Right ventricle myocardium inferior (tissue), 1 donor: ENCODE data around the gene CYB561D2. TPM values are rescaled to one million over a fixed set of nuclear protein-coding genes. Genes with fewer than 3 reads are reported as not detected.

Source experiments
- ATAC-seq: fragments of 200-7000 bp; cut with Tn5 transposase; one replicate; pipeline ENCODE4 v1.9.1; 2020; ENCODE audit warnings: mild to moderate bottlenecking, moderate library complexity
- DNase-seq: peaks from one replicate; pipeline ENCODE4 v3.0.0; 2021; ENCODE audit errors: missing footprints
- intact Hi-C: fragments of 100-400 bp; cut with DNase I; formaldehyde crosslinking; loops from one replicate; pipeline ENCODE4 v1.11.0; 2022
- total RNA-seq: library from RNA; stranded (reverse); fragmentation: NEBNext Ultra II Directional; extraction: Animal tissue kit (Norgen Biotek cat#: 25700); gene quantifications from one replicate; pipeline ENCODE4 v1.2.1, GENCODE V29; 2021
- donor health status: DM: no; HTN: yes; CAD: no; lungs with severe emphysema.

Gene CYB561D2
- total RNA-seq, 1 donor from 2014 or later, result 6.3 TPM

DNA sequence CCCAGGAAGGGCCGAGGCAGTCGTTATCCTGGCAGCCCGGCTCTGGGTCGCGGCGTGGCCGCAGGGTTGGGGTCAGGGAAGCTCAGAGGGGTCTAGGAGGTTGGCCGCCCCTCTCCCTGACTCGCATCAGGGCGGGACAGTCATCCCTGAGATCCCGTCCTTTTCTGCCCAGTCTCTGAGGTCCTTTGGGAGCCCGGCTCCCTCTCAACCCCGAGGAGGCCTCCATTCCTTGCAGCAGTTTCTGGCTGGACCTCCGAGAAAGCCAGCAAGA, 28.6 kb upstream of the CYB561D2 start:
- ATAC-seq (no peak), DNase-seq (no peak)
- intact Hi-C loops, result no loop called here

- intact Hi-C loops, result no loop called here
- ATAC-seq (no peak), DNase-seq (peak; percentile 81)
These were observed 28.1 kb upstream of the CYB561D2 start, which contains the start of gene HYAL2 for GRCh38 chr3:50322386-50323091. Gene HYAL2 (minus strand): TSS chr3:50322745. CDS start chr3:50320489, 2,256 bp downstream.

GRCh38 chr3:50323092-50323600, 27.5 kb upstream of the CYB561D2 start:
- ATAC-seq (no peak), DNase-seq (peak; percentile 69)
- intact Hi-C loops, result no loop called here

- DNase-seq (no peak), ATAC-seq (peak; percentile 1)
- intact Hi-C loops, result loop anchor here (1.0 to 2.0 kb wide), 2 partner anchors 49 to 63 kb away; no protein-coding TSS in a partner anchor
These were observed 27.0 kb upstream of the CYB561D2 start for GRCh38 chr3:50323614-50324199.

DNA sequence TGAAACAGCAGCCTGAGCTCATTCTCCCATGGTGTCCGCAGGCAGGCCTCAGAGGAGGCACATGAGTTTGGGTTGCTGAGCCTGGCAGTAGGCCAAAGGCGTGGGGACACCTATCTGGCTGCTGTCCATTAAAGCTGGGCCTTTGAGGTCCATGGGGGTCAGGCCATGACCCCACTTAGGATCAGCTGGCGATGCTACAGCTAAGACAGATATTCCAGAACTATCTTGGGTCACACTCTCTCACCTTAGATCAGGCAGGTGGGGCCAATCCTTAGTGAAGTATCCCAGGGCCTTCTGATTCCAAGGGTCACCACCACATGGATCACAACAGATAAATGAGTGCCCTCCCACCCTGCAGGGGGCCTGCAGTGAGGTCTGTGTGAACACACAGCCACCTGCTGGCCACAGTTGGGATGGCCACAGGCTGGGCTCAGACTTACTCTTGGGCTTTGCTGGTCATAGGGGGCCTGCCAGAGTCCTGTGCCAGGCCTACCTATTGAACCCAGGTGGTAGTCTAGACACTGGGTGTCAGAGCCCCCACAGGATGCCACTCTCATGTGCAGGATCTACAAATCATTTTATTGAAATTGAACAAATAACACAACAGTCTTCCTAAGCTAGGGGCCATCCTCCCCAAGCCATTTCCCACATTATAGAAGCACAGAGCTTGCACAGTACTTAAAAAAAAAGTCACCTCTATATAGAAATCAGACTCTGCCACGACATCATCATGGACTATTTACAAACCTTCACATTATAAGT, 26.1 kb upstream of the CYB561D2 start:
- peak; percentile 91 for DNase-seq

DNA sequence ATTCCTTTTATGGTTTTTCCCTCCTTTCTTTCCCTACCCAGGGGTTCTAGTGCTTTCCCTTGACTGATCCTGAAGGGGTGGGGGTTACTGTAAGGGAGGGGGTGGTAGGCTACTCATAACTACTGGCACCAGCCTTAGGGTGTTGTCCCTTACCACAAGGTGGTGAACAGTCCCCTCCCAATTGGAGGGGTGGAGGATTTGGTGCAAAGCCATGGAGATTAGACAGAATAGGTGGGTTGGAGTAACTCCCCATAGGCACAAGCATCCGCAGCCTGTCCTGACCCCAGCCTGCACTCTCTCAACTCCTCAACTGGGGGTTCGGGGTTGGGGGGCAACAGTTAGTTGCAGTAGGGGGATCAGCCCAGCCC, 25.6 kb upstream of the CYB561D2 start:
- intact Hi-C loops, result loop anchor here (2.0 kb wide), 1 partner anchor 50 kb away; no protein-coding TSS in a partner anchor
- no peak for ATAC-seq

More for the DNA sequence above, 26.1 kb upstream of the CYB561D2 start:
- ATAC-seq, result peak; percentile 12
- intact Hi-C loops, result loop anchor here (1.0 to 2.0 kb wide), 2 partner anchors 50 to 64 kb away; no protein-coding TSS in a partner anchor

DNA sequence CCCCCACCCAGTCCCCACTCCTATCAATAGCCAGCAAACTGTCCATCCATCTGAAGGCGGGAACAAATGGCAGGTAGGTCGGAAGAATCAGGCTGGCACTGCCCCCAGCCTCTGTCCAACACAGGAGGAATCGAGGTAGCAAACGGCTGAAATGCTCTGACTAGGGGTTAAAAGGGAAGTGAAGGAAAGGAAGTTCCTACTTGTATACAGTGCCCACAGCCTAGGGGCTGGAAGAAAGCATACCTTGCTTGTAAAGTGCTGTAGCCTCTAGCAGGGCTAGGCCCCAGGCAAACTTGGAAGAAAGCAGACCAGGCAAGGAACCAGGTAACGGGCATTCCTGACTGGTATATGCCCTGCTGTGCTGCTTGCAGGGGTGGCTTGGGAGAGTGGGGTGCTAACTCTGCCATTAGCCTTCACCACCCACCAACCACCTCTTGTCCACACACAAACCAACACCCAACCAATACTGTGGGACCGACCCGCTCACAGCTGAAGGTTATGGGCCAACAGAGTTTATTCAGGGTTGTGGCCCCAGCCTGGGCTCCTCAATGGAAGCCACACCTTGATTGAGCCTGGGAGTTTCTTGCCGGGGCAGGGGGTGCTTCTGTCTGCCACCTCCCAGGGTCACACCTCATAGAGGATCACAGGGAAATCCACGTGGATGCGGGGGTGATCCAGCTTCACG, 25.0 kb upstream of the CYB561D2 start:
- ATAC-seq (no peak), DNase-seq (no peak)
- intact Hi-C loops, result loop anchor here (2.0 kb wide), 1 partner anchor 51 kb away; no protein-coding TSS in a partner anchor

More for the DNA sequence above, 25.6 kb upstream of the CYB561D2 start:
- DNase-seq, result no peak

DNA sequence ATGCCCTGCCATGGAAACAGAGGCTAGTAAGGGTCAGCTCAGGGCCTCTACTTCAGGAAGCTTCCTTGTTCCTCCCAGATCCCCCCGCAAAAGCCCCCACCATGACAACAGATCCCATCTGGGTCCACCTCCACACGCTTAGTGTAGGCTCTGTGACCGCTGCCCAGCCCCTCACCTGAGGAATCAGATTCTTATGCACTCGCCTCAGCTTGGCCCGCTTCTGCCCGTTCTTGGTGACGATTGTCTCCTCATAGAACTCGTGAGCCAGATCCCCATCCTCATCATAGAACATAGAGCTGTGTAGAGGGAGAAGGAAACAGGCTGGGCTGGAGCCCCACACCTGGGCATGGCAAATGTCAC, 24.5 kb upstream of the CYB561D2 start:
- ATAC-seq, result no peak
- intact Hi-C loops, result no loop called here
- no peak for DNase-seq

GRCh38 chr3:50327129-50327528, 23.5 kb upstream of the CYB561D2 start:
- DNase-seq, result no peak
- intact Hi-C loops, result no loop called here
- ATAC-seq, result no peak

DNA sequence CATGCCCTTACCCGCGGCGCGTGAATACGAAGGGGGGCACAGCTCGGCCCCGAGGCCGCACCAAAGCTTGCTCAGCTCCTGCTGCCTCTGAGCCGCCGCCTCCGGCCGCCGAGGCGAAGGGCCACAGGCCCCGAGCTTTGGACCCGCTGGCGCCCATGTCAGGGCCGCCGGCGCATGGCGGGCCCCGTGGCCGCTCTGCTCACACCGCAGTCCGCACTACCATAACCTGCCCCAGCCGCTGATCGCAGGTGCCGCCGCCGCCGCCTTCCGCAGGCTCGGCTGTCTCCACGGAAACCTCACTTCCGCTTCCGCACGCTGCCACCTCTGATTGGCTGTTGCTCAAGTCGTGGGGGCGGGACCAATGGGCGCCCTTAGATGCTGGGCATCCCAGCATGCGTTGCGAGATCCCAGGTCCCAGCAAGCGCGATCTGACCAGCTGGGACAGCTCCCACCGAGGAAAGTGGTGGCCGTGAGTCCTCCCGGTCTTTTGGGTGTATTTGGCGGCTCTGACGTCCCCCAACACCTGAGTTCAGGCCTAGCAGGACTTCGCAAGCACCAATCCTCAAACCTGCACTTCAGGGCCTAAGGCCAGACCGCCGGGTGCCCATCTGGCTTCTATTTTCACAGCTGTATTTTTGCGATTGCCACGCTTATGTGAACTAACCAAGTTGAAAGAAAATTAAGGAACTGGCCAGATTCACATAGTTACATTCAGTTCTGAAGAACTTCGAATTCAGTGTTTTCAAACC, 22.5 kb upstream of the CYB561D2 start, which contains the start of gene TUSC2:
Gene TUSC2, minus strand, starts transcription at position 281 of the 749 bp plus-strand sequence. Its CDS starts 124 bp downstream, at position 157.
- intact Hi-C loops, result no loop called here
- ATAC-seq, result peak; percentile 91
- DNase-seq, result peak; percentile 99

DNA sequence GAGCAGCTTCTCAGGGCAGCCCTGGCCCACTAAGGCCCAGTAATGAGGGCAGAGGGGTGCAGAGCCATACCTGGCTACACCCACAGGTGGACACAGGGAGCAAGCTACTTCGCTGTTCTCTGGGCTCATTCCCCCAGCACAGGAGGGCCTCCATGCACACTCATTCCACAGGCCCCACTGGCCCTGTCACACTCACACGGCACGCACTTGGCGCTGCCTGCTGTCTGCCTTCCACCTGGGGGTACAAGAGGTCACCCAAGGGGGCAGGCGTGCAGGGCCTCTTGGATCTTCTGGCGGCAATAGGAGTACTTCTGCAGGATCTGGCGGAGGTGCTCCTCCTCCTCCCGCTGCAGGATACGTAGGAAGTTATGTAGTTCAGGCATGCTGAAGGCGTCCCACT, 20.3 kb upstream of the CYB561D2 start:
- intact Hi-C loops, result no loop called here
- ATAC-seq, result no peak
- peak; percentile 49 for DNase-seq

DNA sequence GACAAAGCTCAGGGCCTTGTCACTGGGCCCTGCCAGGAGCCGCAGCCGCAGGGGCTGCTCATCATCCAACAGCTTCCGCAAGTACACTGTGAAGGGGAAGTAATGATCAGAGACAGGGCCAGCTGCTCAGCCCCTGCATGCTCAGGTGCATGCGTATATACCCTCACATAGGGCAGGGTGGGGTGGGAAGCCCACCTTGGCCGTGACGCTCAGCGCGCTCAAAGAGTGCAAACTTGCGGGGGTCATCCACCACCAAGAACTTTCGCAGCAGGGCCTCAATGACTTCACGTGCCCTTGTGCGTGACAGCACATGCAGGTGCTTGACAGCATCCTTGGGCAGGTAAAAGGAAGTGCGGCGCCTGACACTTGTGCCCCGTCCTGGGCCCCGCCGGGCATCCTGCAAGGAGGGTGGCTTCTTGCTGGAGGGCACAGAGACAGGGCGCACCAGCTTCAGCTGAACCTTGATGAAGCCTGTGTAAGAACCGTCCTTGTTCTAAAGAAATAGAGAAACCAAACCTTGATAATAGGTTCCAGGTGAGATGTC, 19.2 kb upstream of the CYB561D2 start:
- intact Hi-C loops, result no loop called here
- no peak for ATAC-seq
- peak; percentile 34 for DNase-seq

DNA sequence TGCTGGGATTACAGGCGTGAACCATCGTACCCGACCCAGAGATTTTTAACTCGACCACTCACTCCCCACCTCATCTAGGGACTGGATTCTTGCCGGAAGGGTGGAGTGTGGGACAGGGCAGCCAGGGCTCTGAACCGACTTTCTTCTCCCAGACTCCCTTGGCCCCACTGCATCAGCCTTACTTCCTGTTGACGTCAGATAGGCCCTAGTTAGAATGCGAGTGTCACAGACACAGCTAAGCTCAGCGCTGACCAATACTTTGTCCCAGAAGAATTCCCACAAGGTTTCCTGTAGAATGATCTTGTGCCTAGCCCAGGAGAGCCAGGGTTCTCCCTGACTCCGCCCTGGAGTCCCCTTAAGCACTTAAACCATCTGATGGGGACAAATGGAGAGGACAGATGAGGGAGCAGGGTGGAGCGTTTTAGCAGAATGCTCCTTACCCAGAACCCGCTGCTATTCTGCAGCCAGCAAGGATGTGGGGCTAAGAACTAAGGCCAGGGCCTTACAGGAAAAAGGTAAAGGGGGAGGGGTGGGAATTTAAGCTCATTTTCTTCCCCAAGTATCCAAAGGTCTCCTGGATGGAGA, 16.8 kb upstream of the CYB561D2 start:
- ATAC-seq (peak; percentile 33), DNase-seq (peak; percentile 67)
- intact Hi-C loops, result no loop called here

DNA sequence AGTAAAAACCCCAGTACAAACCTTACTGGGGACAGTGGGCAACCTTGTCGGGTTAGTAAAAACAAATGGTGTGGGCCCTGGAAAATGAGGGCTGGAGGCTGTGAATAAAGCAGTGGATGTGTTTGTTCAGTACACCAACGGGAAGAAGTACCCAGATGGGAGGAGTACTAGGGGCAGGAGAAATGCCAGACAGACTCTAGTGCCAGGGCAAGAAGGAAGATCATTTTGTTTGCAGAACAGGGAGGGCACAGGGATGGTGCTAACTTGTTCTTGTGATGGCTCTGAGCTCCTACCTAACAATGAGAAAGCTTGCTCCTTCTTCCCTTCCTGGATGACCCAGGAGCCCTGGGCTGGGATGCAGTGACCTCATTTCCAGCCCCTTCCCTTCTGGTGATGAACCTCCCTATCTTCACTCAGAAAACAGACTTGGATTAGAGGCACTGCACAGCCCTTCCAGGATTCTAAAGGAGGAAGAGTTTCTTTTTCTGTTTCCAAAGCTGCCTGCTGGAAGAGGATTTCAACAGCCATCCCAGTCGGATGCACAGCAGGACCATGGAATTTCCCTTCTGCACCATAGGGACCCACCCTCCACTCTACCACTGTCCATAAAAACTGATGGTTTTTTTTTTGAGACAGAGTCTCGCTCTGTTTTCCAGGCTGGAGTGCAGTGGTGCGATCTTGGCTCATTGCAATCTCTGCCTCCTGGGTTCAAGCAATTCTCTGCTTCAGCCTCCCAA, 16.2 kb upstream of the CYB561D2 start:
- intact Hi-C loops, result no loop called here
- ATAC-seq (no peak), DNase-seq (peak; percentile 8)

DNA sequence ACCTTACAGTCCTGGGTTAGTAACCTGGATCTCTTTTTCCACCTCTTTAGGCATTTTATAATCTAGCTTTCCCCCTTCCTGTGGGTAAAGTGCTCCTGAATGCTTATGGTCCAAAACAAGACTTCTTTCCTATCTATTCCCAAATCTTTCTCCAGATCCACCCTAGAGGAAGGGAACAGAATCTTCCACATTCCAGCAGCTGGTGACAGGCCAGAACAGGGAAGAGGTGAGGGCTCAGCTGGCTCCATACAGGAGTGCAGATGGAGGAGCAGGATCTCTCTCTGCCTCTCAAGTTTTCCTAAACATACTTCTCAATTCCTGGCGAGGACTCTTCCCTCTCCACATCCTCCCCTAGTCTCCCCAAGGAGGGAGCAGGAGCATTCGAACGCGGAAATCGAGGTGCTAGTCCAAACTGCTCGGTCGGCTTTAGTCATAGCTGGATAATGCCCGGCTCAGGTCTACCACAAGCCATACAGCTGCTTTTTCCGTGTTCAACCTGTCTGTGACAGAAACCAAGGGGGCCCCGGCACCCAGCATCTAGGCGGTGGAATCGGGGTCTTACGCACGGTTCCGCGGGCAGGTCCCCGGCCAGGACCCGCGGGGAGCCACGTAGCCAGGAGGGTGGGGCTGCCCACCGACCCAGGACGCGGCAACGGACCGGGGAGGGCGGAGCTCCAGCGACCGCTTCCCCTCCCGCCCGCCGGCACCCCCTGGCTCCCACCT, 14.0 kb upstream of the CYB561D2 start:
- no peak for DNase-seq
- ATAC-seq, result no peak
- intact Hi-C loops, result no loop called here

GRCh38 chr3:50337175-50337861, 13.3 kb upstream of the CYB561D2 start:
- intact Hi-C loops, result no loop called here
- ATAC-seq (peak; percentile 91), DNase-seq (peak; percentile 100)
